GF-D8 (cell line): ENCODE data around the gene ULK4.
A peak's percentile ranks its signal among the peaks of the same experiment; 100 is the strongest.
"Not testable (repeated sequence)": the region's sequence is repeated elsewhere in the genome, so short reads cannot be mapped to it uniquely, and the experiment has no call there.

ENCODE experiments used
- DNase-seq: peaks from one replicate; lab custom pipeline; 2025; lab: John Stamatoyannopoulos, UW

The ULK4 gene

GRCh38 chr3:41960826-41961750, 815 bp downstream of the ULK4 start:
- peak; percentile 35 for DNase-seq

DNA sequence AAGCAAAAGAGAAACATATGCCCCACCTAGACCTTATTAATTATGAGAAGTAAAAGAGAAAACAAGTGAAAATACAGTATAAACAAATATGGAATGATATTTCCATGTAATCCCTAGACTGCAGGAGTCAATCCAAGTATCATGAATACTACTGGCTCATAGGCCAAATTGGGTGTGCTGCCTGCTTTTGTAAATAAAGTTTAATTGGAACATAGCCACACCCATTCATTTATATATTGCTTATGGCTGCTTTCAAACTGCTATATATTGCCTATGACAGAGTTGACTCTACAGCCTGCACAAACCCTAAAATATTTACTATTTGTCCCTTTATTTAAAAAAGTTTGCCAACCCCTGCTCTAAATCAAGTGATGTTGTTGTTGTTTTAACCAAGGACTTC, 5.3 kb downstream of the ULK4 start:
- DNase-seq, result no peak

GRCh38 chr3:41955192-41955591, 6.7 kb downstream of the ULK4 start:
- no peak for DNase-seq

GRCh38 chr3:41943311-41943843, 18.5 kb downstream of the ULK4 start:
- DNase-seq, result no peak

DNA sequence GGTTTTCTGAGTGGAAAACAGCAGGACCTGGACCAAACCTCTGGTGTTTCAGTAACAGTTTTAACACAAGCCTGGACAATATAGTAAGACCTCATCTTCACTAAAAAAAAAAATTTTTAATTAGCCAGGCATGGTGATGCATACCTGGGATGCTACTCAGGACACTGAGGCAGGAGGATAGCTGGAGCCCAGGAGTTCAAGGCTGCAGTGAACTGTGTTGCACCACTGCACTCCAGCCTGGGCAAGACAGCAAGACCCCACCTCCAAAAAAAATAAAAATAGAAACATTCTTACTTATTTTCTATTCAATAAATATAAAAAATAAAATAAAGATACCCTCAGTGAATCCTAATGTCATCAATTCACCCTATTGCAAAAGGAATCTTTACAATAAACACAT, 21.5 kb downstream of the ULK4 start:
- DNase-seq, result no peak

GRCh38 chr3:41936384-41936783, 25.5 kb downstream of the ULK4 start:
- no peak for DNase-seq

- DNase-seq, result no peak
Observed at GRCh38 chr3:41933154-41933676, 28.7 kb downstream of the ULK4 start.

GRCh38 chr3:41932464-41932863, 29.4 kb downstream of the ULK4 start:
- no peak for DNase-seq

DNA sequence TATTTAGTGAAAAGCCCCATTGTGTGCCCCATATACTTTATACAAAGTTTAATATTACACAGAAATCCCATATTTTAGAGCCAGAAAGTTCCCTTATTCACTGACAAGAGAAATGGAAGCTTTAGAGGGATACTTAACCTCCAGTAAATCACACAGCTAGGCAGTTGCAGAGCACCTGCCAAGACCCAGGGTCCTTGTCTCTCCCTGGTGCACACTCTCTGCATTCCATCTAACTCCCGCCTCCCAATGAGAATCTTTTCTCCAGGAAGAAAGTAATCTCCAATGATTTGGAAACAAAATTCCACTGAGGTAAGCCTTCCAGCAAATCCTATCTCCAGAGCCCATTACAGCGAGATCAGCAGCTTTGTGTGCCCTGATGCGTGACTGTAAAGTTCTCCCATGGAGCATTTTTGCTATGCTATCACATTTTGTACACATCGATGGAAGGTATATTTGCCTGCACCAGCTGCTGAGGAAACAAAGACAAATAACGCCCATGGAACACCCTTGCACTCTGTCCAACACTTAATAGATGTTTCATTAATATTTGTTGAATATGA, 41.4 kb downstream of the ULK4 start:
- no peak for DNase-seq

DNA sequence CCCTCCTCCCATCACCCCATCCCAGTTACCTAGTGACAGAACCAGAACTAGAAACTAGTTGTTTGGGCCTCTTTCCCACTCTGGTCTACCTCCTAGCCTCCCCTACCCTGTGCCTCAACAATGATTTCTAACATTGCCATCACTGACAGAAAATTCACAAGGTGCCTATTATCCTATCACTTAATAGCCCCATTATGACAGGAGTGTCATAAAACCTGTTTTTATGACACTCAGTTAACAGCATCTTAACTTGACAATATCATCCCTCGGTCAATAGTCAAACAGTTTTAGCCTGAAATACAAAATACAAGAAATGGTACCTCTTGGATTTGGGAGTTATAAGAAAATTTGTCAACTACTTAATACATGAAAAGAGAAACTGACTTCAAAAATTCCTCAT, 46.5 kb downstream of the ULK4 start:
- no peak for DNase-seq

DNA sequence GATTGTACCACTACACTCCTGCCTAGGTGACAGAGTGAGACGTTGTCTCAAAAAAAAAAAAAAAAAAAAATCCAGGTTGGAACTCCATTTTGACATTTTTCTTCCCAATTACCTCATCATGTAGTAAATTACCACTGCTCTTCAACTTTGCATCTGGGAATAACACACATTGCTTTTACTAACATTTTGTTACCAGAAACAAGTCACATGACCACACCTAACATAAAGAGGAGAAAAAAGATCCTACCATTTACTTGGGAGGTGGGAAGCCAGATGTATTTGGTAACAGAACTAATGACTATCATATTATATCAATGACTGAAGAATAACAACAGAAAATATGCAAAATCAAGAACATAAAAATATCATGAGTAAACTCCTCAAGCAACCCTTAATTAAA, 49.6 kb downstream of the ULK4 start:
- DNase-seq, result no peak

DNA sequence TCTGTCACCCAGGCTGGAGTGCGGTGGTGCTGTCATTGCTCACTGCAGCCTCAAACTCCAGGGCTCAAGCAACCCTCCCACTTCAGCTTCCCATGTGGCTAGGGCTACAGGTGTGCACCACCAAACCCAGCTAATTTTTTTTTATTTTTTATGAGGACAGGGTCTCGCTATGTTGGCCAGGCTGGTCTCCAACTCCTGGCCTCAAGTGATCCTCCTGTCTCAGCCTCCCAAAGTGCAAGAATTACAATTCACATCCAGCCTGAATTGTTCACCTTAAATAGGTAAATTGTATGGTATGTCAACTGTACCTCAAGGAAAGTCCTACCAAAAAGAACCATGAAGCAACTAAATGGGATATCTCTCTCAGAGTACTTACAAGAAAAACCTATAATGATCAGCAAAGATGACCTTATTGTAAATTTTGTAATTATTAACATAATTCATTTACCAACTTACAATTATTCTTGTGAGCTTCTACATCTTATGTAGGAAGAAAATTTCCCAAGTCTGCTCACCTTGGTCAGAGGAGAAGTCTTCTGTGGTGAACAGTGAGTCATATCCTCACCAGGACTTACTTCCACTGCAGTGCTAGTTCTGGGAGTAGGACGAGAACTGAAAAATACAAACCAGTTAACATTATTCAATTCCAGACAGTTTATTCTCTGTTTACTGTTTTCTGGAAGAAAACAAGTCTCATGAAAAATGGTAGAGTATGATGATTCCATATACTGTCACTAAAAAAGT, 54.4 kb downstream of the ULK4 start:
- DNase-seq, result no peak

- no peak for DNase-seq
Observed at GRCh38 chr3:41900265-41900664, 61.6 kb downstream of the ULK4 start.

GRCh38 chr3:41898631-41899030, 63.3 kb downstream of the ULK4 start:
- no peak for DNase-seq

GRCh38 chr3:41893977-41894376, 67.9 kb downstream of the ULK4 start:
- peak; percentile 26 for DNase-seq

- no peak for DNase-seq
Observed at GRCh38 chr3:41888368-41889076, 73.4 kb downstream of the ULK4 start.

- DNase-seq, result no peak
Observed at GRCh38 chr3:41882956-41883355, 78.9 kb downstream of the ULK4 start.

DNA sequence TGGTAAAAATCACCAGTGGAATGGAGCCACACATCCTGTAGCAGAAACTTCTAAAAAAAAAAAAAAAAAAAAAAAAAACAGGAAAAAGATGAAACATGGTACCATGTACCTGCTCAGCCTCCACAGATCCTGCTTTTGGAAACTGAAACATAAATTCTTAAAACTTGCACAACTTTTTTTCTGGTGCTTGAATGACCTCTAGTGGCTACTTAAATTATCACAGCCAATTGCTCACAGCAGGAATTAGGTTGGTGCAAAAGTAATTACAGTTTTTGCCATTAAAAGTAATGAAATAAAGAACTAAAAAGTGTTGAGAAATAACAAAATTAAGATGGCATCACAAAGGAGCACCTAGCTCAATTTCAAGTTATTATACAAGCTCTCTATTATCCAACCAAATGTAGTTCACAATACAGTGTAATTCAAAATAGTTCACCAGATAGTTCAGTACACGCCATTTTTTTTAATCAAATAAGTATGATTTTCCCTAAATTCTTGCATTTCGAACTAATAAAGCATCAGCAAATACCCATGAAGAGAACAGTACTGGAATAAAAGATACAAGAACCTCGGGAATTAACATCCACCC, 80.6 kb downstream of the ULK4 start:
- DNase-seq, result no peak

DNA sequence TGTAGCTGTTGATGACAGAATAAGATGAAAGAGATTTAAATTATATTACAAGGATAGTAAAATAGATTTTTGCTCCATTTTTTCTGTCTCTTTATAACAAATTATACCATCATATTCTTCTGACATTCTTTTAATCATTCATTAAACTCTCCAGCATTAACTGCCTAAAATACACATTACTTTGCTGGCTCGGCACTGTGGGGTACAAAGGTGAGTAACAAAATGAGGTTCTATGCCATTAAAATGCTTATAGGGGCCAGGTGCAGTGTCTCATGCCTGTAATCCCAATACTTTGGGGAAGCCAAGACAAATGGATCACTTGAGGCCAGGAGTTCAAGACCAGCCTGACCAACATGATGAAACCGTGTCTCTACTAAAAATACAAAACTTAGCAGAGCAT, 81.5 kb downstream of the ULK4 start:
- DNase-seq, result no peak

DNA sequence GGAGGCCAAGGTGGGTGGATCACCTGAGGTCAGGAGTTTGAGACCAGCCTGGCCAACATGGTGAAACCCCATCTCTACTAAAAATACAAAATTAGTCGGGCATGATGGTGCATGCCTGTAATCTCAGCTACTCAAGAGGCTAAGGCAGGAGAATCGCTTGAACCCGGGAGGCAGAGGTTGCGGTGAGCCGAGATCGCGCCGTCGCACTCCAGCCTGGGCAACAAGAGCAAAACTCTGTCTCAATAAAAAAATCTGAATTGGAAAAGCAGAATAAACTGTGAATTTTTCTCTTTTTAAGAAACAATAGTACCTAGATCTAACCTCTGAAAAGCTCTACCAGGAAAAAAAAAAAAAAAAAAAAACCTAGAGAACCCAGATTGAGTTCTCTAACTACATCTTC, 84.2 kb downstream of the ULK4 start:
- not testable (repeated sequence) for DNase-seq

GRCh38 chr3:41874022-41874421, 87.9 kb downstream of the ULK4 start:
- DNase-seq, result no peak
